ENCODE data around the gene TMEM63C. TPM values are rescaled to one million over a fixed set of nuclear protein-coding genes. Genes with fewer than 3 reads are reported as not detected.

TMEM63C gene
- total RNA-seq, 1 experiment from 2014 or later, result 5.4 TPM

GRCh38 chr14:77195766-77196165 is 14.2 kb downstream of the TMEM63C start:
- H2AFZ ChIP-seq (ENCODE audit: low read length), result no peak overlapping the region
- no peaks in the 10 kb centered on the region for H3F3A ChIP-seq (ENCODE audit: low read length, unreplicated experiment)
- H3K9me3 ChIP-seq (ENCODE audit: low read length), result no peaks in the 10 kb centered on the region
- no peaks in the 10 kb centered on the region for H4K20me1 ChIP-seq (ENCODE audit: low read length)
- CTCF ChIA-PET, result no interaction called here
- H3K4me2 ChIP-seq (ENCODE audit: low read length), result no peak overlapping the region
- ATAC-seq, result no peak
- TF ChIP-seq CTCF (conservative IDR thresholded peaks at IDR 0.05; ENCODE audit: low read depth, low read length) (no peak), EZH2 (IDR thresholded peaks at IDR 0.05; ENCODE audit: low read length, unreplicated experiment) (no peak), EZH2phosphoT487 (IDR thresholded peaks at IDR 0.05; ENCODE audit: borderline replicate concordance, low read length) (no peak)
- intact Hi-C loops (cut with micrococcal nuclease), result no loop called here
- no peak overlapping the region for H3K9ac ChIP-seq (ENCODE audit: low read length)
- no peak overlapping the region for H3K4me3 ChIP-seq (ENCODE audit: low read length)
- no peaks in the 10 kb centered on the region for H3K4me1 ChIP-seq (ENCODE audit: insufficient read depth, low read length)
- POLR2A ChIA-PET (ENCODE audit: unreplicated experiment), result no interaction called here
- no peak for DNase-seq
- no peaks in the 10 kb centered on the region for H3K27me3 ChIP-seq (ENCODE audit: low read length)
- no TSS peak for BruUV-seq (replicated peaks)
- H3K79me2 ChIP-seq (ENCODE audit: low read length), result no peaks in the 10 kb centered on the region
- no peaks in the 10 kb centered on the region for H3K9me2 ChIP-seq (replicated peaks; ENCODE audit: low read length)
- H3K27ac ChIP-seq (ENCODE audit: low read length), result no peak overlapping the region
- H3K36me3 ChIP-seq (ENCODE audit: low read depth, low read length), result no peaks in the 10 kb centered on the region

- no peak overlapping the region for H3K9ac ChIP-seq (ENCODE audit: low read length)
- ChIA-PET CTCF (no interaction called here), POLR2A (ENCODE audit: unreplicated experiment) (no interaction called here)
- no peak overlapping the region for H2AFZ ChIP-seq (ENCODE audit: low read length)
- intact Hi-C loops (cut with micrococcal nuclease), result no loop called here
- no peak overlapping the region for H3K27ac ChIP-seq (ENCODE audit: low read length)
- no peaks in the 10 kb centered on the region for H3K27me3 ChIP-seq (ENCODE audit: low read length)
- no peaks in the 10 kb centered on the region for H3F3A ChIP-seq (ENCODE audit: low read length, unreplicated experiment)
- DNase-seq (no peak), ATAC-seq (no peak)
- H4K20me1 ChIP-seq (ENCODE audit: low read length), result no peaks in the 10 kb centered on the region
- H3K9me2 ChIP-seq (replicated peaks; ENCODE audit: low read length), result no peaks in the 10 kb centered on the region
- no peak overlapping the region for H3K4me2 ChIP-seq (ENCODE audit: low read length)
- H3K4me1 ChIP-seq (ENCODE audit: insufficient read depth, low read length), result no peaks in the 10 kb centered on the region
- no TSS peak for BruUV-seq (replicated peaks)
- H3K4me3 ChIP-seq (ENCODE audit: low read length), result no peak overlapping the region
- H3K9me3 ChIP-seq (ENCODE audit: low read length), result no peaks in the 10 kb centered on the region
- TF ChIP-seq CTCF (conservative IDR thresholded peaks at IDR 0.05; ENCODE audit: low read depth, low read length) (no peak), EZH2phosphoT487 (IDR thresholded peaks at IDR 0.05; ENCODE audit: borderline replicate concordance, low read length) (no peak), EZH2 (IDR thresholded peaks at IDR 0.05; ENCODE audit: low read length, unreplicated experiment) (no peak)
- H3K79me2 ChIP-seq (ENCODE audit: low read length), result no peaks in the 10 kb centered on the region
- H3K36me3 ChIP-seq (ENCODE audit: low read depth, low read length), result no peaks in the 10 kb centered on the region
These were observed 16.4 kb downstream of the TMEM63C start for GRCh38 chr14:77197988-77198387.

- BruUV-seq (replicated peaks), result no TSS peak
These were observed 17.0 kb downstream of the TMEM63C start for GRCh38 chr14:77198561-77198960.

More at GRCh38 chr14:77198561-77198960, 17.0 kb downstream of the TMEM63C start:
- DNase-seq, result no peak
- Histone ChIP-seq H2AFZ (ENCODE audit: low read length) (no peak overlapping the region), H3K27me3 (ENCODE audit: low read length) (no peaks in the 10 kb centered on the region), H3K79me2 (ENCODE audit: low read length) (no peaks in the 10 kb centered on the region), H3F3A (ENCODE audit: low read length, unreplicated experiment) (no peaks in the 10 kb centered on the region), H3K4me1 (ENCODE audit: insufficient read depth, low read length) (no peaks in the 10 kb centered on the region), H3K9me2 (replicated peaks; ENCODE audit: low read length) (no peaks in the 10 kb centered on the region), H3K4me3 (ENCODE audit: low read length) (no peak overlapping the region), H3K9ac (ENCODE audit: low read length) (no peak overlapping the region), H3K4me2 (ENCODE audit: low read length) (no peak overlapping the region), H3K9me3 (ENCODE audit: low read length) (no peaks in the 10 kb centered on the region), H3K27ac (ENCODE audit: low read length) (no peak overlapping the region), H3K36me3 (ENCODE audit: low read depth, low read length) (no peaks in the 10 kb centered on the region), H4K20me1 (ENCODE audit: low read length) (no peaks in the 10 kb centered on the region)
- ChIA-PET CTCF (no interaction called here), POLR2A (ENCODE audit: unreplicated experiment) (no interaction called here)
- no peak for ATAC-seq
- intact Hi-C loops (cut with micrococcal nuclease), result no loop called here
- TF ChIP-seq EZH2 (IDR thresholded peaks at IDR 0.05; ENCODE audit: low read length, unreplicated experiment) (no peak), EZH2phosphoT487 (IDR thresholded peaks at IDR 0.05; ENCODE audit: borderline replicate concordance, low read length) (no peak), CTCF (conservative IDR thresholded peaks at IDR 0.05; ENCODE audit: low read depth, low read length) (no peak)

Data from PC-3 (cell line).